ENCODE measurements around the gene HOMER3.

Gene HOMER3

DNA sequence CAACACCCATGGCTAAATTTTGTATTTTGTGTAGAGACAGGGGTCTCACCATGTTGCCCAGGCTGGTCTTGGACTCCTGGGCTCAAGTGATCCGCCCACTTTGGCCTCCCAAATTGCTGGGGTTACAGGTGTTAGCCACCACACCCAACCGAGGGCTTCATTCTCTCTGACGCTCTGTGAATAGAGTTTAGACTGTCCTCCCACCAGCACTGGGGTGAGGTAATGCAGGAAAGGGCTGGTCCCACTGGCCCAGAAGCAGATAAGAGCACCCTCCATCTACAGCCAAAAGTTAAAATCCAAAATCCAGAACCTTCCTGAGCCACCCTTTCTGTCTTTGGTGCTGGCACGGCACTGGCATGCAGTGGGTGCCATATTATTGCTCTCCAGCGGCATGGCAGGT, 31.8 kb upstream of the HOMER3 start:
- Histone ChIP-seq H3K56ac (ENCODE audit: low read length) (no peak overlapping the region), H3K27ac (ENCODE audit: low read depth, low read length) (no peak overlapping the region), H3K4me3 (ENCODE audit: low read length) (no peak overlapping the region), H3K79me1 (ENCODE audit: low read length) (no peaks in the 10 kb centered on the region), H3K4ac (ENCODE audit: low read depth, low read length) (no peak overlapping the region), H2BK120ac (ENCODE audit: low read depth, low read length) (no peak overlapping the region), H3K9ac (ENCODE audit: low read length) (no peak overlapping the region), H3K27me3 (ENCODE audit: insufficient read depth, low read length, poor library complexity) (no peaks in the 10 kb centered on the region), H3K79me2 (ENCODE audit: control insufficient read depth, insufficient read depth, low read length) (no peaks in the 10 kb centered on the region), H4K8ac (ENCODE audit: low read depth, low read length) (no peak overlapping the region), H3K23ac (ENCODE audit: low read length) (no peak overlapping the region), H3K36me3 (ENCODE audit: control insufficient read depth, insufficient read depth, low read length) (no peaks in the 10 kb centered on the region), H3K18ac (ENCODE audit: low read length) (no peak overlapping the region), H4K5ac (ENCODE audit: low read length) (no peak overlapping the region), H2BK15ac (replicated peaks; ENCODE audit: low read depth) (no peak overlapping the region), H3K4me1 (ENCODE audit: control insufficient read depth, low read depth, low read length) (no peaks in the 10 kb centered on the region), H3K4me2 (ENCODE audit: low read length) (no peak overlapping the region), H2BK5ac (ENCODE audit: low read length) (no peak overlapping the region), H2AK5ac (ENCODE audit: low read length) (no peak overlapping the region)
- WGBS (ENCODE audit: extremely low coverage, insufficient coverage, low lambda C conversion rate), result no CpG with 5 or more reads among the region's 5 CpGs
- no peak for DNase-seq

DNA sequence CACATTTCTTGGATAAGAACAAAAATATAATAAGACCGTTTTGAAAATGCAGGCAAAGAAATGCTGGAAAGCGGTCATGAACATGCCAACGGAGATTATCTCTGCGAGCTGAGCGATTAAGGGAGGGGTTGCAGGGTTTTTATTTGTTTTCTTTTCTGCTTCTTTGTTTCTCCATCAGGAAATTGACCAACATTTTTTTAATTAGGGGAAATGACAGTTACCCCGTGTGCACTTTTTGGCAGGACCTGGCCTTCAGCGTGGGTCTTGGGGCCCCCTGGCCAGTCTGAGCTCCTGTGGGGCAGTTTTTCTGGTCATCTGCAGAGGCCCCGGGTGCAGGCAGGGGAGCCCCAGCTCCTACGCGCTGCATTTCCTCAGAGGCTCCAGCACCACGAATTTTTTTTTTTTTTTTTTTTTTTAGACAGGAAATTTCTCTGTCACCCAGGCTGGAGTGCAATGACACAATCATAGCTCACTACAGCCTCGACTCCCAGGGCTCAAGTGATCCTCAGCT, 31.3 kb upstream of the HOMER3 start:
- no peak overlapping the region for H3K9ac ChIP-seq (ENCODE audit: low read length)
- H3K4me2 ChIP-seq (ENCODE audit: low read length), result no peak overlapping the region
- H3K4ac ChIP-seq (ENCODE audit: low read depth, low read length), result no peak overlapping the region
- no peak overlapping the region for H2AK5ac ChIP-seq (ENCODE audit: low read length)
- H3K18ac ChIP-seq (ENCODE audit: low read length), result no peak overlapping the region
- no peaks in the 10 kb centered on the region for H3K27me3 ChIP-seq (ENCODE audit: insufficient read depth, low read length, poor library complexity)
- H3K79me2 ChIP-seq (ENCODE audit: control insufficient read depth, insufficient read depth, low read length), result no peaks in the 10 kb centered on the region
- no peak overlapping the region for H2BK5ac ChIP-seq (ENCODE audit: low read length)
- no peak overlapping the region for H3K27ac ChIP-seq (ENCODE audit: low read depth, low read length)
- H2BK15ac ChIP-seq (replicated peaks; ENCODE audit: low read depth), result no peak overlapping the region
- no peak for DNase-seq
- H3K4me1 ChIP-seq (ENCODE audit: control insufficient read depth, low read depth, low read length), result no peaks in the 10 kb centered on the region
- no peaks in the 10 kb centered on the region for H3K36me3 ChIP-seq (ENCODE audit: control insufficient read depth, insufficient read depth, low read length)
- no peaks in the 10 kb centered on the region for H3K79me1 ChIP-seq (ENCODE audit: low read length)
- no peak overlapping the region for H4K5ac ChIP-seq (ENCODE audit: low read length)
- H3K23ac ChIP-seq (ENCODE audit: low read length), result no peak overlapping the region
- H2BK120ac ChIP-seq (ENCODE audit: low read depth, low read length), result no peak overlapping the region
- no peak overlapping the region for H3K56ac ChIP-seq (ENCODE audit: low read length)
- no CpG with 5 or more reads among the region's 12 CpGs for whole genome bisulfite sequencing (ENCODE audit: extremely low coverage, insufficient coverage, low lambda C conversion rate)
- H3K4me3 ChIP-seq (ENCODE audit: low read length), result no peak overlapping the region
- no peak overlapping the region for H4K8ac ChIP-seq (ENCODE audit: low read depth, low read length)

DNA sequence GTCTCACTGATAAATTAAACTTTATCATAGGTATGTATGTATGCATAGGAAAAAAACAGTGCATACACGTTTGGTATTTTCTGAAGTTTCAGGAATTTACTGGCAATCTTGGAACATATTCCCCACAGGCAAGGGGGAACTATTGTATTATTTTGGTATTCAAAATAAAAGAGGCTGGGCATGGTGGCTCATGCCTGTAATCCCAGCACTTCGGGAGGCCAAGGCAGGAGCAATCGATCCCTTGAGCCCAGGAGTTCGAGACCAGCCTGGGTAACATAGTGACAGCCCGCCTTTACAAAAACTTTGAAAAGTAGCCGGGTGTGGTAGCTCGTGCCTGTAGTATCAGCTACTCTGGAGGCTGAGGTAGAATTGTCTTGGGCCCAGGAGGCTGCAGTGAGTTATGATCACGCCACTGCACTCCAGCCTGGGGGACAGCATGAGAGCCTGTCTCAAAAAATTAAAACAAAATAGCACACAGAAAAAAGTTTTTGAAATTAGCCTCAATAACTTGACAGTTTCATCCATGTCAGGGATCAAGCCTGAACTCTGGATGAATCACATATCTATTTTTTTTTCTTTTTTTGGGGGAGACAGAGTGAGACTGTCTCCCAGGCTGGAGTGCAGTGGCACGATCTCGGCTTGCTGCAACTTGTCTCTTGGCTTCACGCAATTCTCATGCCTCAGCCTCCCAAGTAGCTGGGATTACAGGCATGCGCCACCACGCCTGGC, 29.1 kb upstream of the HOMER3 start:
- no peaks in the 10 kb centered on the region for H3K79me2 ChIP-seq (ENCODE audit: control insufficient read depth, insufficient read depth, low read length)
- H2BK120ac ChIP-seq (ENCODE audit: low read depth, low read length), result no peak overlapping the region
- H3K4me1 ChIP-seq (ENCODE audit: control insufficient read depth, low read depth, low read length), result no peaks in the 10 kb centered on the region
- H4K8ac ChIP-seq (ENCODE audit: low read depth, low read length), result no peak overlapping the region
- H2BK15ac ChIP-seq (replicated peaks; ENCODE audit: low read depth), result no peak overlapping the region
- H3K4me2 ChIP-seq (ENCODE audit: low read length), result no peak overlapping the region
- no peak overlapping the region for H3K23ac ChIP-seq (ENCODE audit: low read length)
- no peak overlapping the region for H3K9ac ChIP-seq (ENCODE audit: low read length)
- no peak overlapping the region for H4K5ac ChIP-seq (ENCODE audit: low read length)
- H3K18ac ChIP-seq (ENCODE audit: low read length), result no peak overlapping the region
- H3K4me3 ChIP-seq (ENCODE audit: low read length), result no peak overlapping the region
- H3K27me3 ChIP-seq (ENCODE audit: insufficient read depth, low read length, poor library complexity), result no peaks in the 10 kb centered on the region
- H2BK5ac ChIP-seq (ENCODE audit: low read length), result no peak overlapping the region
- H3K79me1 ChIP-seq (ENCODE audit: low read length), result no peaks in the 10 kb centered on the region
- WGBS (ENCODE audit: extremely low coverage, insufficient coverage, low lambda C conversion rate), result no CpG with 5 or more reads among the region's 13 CpGs
- H3K27ac ChIP-seq (ENCODE audit: low read depth, low read length), result no peak overlapping the region
- H3K56ac ChIP-seq (ENCODE audit: low read length), result no peak overlapping the region
- no peak overlapping the region for H3K4ac ChIP-seq (ENCODE audit: low read depth, low read length)
- H3K36me3 ChIP-seq (ENCODE audit: control insufficient read depth, insufficient read depth, low read length), result no peaks in the 10 kb centered on the region
- DNase-seq, result no peak
- no peak overlapping the region for H2AK5ac ChIP-seq (ENCODE audit: low read length)

DNA sequence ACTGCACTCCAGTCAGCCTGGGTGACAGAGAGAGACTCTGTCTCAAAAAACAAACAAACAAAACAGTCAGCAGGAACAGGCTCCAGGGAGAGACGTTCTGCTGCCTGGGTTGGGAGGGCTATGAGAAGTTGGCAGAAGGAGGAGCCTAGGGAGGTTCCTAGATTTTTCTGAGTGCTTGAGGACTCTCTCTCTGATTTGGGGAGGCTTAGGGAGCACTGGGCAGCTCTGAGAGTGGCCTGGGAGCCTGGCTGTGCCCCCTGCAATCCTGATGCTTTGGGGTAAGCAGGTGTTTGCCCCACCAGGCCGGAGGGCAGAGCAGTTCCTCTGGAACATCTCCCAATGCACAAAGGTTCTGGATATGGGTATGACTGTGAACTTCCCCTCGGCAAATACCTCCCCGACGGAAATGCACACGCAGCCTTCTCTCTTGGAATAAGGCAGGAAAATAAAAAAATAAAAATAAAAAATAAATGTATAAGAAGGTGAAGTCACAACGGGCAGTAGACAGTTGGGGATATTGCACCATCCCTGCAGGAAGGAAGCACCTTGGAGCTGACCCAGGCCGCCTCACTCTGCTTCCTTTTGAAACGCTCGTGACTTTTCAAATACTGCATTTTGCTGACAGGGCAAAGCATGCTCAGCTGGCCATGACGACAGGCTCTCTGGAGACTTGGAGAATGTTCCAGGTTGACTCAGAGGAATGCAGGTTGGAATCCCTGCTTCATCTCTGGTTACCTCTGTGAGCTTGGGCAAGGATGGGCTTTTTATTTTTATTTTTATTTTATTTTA, 26.5 kb upstream of the HOMER3 start:
- no peak overlapping the region for H3K9ac ChIP-seq (ENCODE audit: low read length)
- H3K4ac ChIP-seq (ENCODE audit: low read depth, low read length), result no peak overlapping the region
- no peak overlapping the region for H2AK5ac ChIP-seq (ENCODE audit: low read length)
- no peak overlapping the region for H3K4me3 ChIP-seq (ENCODE audit: low read length)
- no peak overlapping the region for H4K5ac ChIP-seq (ENCODE audit: low read length)
- H2BK5ac ChIP-seq (ENCODE audit: low read length), result no peak overlapping the region
- H2BK120ac ChIP-seq (ENCODE audit: low read depth, low read length), result no peak overlapping the region
- WGBS (ENCODE audit: extremely low coverage, insufficient coverage, low lambda C conversion rate), result no CpG with 5 or more reads among the region's 11 CpGs
- H4K8ac ChIP-seq (ENCODE audit: low read depth, low read length), result no peak overlapping the region
- H3K27me3 ChIP-seq (ENCODE audit: insufficient read depth, low read length, poor library complexity), result no peaks in the 10 kb centered on the region
- no peaks in the 10 kb centered on the region for H3K4me1 ChIP-seq (ENCODE audit: control insufficient read depth, low read depth, low read length)
- no peak for DNase-seq
- H3K23ac ChIP-seq (ENCODE audit: low read length), result no peak overlapping the region
- H3K4me2 ChIP-seq (ENCODE audit: low read length), result no peak overlapping the region
- H3K27ac ChIP-seq (ENCODE audit: low read depth, low read length), result no peak overlapping the region
- H3K36me3 ChIP-seq (ENCODE audit: control insufficient read depth, insufficient read depth, low read length), result no peaks in the 10 kb centered on the region
- H3K56ac ChIP-seq (ENCODE audit: low read length), result no peak overlapping the region
- no peak overlapping the region for H3K18ac ChIP-seq (ENCODE audit: low read length)
- H2BK15ac ChIP-seq (replicated peaks; ENCODE audit: low read depth), result no peak overlapping the region
- H3K79me2 ChIP-seq (ENCODE audit: control insufficient read depth, insufficient read depth, low read length), result no peaks in the 10 kb centered on the region
- H3K79me1 ChIP-seq (ENCODE audit: low read length), result no peaks in the 10 kb centered on the region

DNA sequence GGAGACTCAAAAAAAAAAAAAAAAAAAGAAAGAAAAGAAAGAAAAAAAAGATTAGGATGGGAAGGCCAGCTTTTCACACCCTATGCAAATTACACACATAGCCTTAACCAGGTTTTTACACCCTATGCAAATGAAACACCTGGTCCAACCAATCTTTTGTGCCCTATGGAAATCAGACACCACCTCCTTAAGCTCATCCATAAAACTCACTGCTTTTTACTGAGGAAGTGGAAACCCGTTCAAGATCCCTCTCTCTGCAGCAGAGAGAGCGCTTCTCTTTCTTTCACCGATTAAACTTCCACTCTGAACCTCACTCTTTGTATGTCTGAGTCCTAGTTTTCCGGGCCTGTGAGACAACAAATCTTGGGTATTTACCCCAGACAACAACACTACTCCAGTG, 25.3 kb upstream of the HOMER3 start:
- no CpG with 5 or more reads among the region's 4 CpGs for WGBS (ENCODE audit: extremely low coverage, insufficient coverage, low lambda C conversion rate)
- Histone ChIP-seq H3K9ac (ENCODE audit: low read length) (no peak overlapping the region), H3K18ac (ENCODE audit: low read length) (no peak overlapping the region), H3K27ac (ENCODE audit: low read depth, low read length) (no peak overlapping the region), H3K36me3 (ENCODE audit: control insufficient read depth, insufficient read depth, low read length) (no peaks in the 10 kb centered on the region), H3K4me1 (ENCODE audit: control insufficient read depth, low read depth, low read length) (no peaks in the 10 kb centered on the region), H2BK15ac (replicated peaks; ENCODE audit: low read depth) (no peak overlapping the region), H3K27me3 (ENCODE audit: insufficient read depth, low read length, poor library complexity) (no peaks in the 10 kb centered on the region), H4K8ac (ENCODE audit: low read depth, low read length) (no peak overlapping the region), H3K4ac (ENCODE audit: low read depth, low read length) (no peak overlapping the region), H2AK5ac (ENCODE audit: low read length) (no peak overlapping the region), H3K56ac (ENCODE audit: low read length) (no peak overlapping the region), H3K4me2 (ENCODE audit: low read length) (no peak overlapping the region), H3K79me2 (ENCODE audit: control insufficient read depth, insufficient read depth, low read length) (no peaks in the 10 kb centered on the region), H2BK120ac (ENCODE audit: low read depth, low read length) (no peak overlapping the region), H3K23ac (ENCODE audit: low read length) (no peak overlapping the region), H3K4me3 (ENCODE audit: low read length) (no peak overlapping the region), H3K79me1 (ENCODE audit: low read length) (no peaks in the 10 kb centered on the region), H4K5ac (ENCODE audit: low read length) (peak overlapping the region; percentile 71), H2BK5ac (ENCODE audit: low read length) (no peak overlapping the region)
- DNase-seq, result no peak

Data from mesendoderm (in vitro differentiated cells).